Measurements from ENCODE around the gene LZTR1.
"Not testable (repeated sequence)": the region's sequence is repeated elsewhere in the genome, so short reads cannot be mapped to it uniquely, and the experiment has no call there.

LZTR1 gene

DNA sequence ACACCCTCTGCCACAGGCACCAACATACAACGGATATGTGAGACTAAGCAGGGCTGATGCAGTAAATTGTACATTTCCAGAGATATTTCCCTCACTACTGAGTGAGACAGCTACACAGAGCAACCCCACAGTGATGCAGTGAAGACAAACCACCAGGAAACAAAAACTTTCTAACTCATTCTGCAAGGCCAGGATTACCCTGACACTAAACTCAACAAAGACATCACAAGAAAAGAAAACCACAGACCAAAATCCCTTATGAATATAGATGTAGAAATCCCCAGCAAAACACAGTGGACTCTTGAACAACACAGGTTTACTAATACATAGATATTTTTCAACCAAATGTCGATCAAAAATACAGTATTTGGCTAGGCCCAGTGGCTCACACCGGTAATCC, 51.8 kb downstream of the LZTR1 start:
- no peak for DNase-seq (ENCODE audit: low read depth in 2 of 2)

DNA sequence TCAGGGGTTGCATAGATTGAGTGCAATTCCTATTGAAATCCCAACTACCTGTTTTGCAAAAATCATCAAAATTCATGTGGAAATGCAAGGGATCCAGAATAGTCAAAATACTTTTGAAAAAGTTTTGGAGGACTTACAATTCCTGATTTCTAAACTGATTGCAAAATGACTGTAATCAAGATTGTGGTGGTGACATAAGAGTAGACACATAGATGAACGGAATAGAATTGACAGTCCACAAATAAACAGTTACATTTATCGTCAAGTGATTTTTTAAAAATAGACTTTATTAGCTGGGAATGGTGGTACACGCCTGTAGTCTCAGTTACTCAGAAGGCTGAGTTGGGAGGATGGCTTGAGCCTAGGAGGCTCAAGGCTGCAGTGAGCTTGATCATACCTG, 52.9 kb downstream of the LZTR1 start:
- no peak for DNase-seq (ENCODE audit: low read depth in 2 of 2)

DNA sequence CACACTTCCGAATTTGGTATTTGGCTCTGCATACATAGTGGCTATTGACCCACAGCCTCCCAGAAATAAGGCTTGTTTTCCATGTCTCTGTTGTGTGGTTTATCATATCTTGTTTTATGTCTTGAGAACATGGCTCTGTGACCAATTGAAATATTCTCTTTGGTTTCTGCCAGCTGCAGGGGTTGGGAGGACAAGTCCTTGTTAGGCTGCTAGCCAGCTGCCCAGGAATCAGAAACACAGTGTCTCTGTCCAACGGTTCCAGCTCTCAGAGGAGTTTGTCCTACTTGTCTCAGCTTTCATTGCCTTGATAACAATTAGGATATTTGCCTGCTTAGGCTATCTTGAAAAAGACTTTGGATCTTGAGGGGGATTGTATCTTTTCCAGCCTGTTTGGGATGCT, 56.3 kb downstream of the LZTR1 start:
- DNase-seq (ENCODE audit: low read depth in 2 of 2), result no peak

DNA sequence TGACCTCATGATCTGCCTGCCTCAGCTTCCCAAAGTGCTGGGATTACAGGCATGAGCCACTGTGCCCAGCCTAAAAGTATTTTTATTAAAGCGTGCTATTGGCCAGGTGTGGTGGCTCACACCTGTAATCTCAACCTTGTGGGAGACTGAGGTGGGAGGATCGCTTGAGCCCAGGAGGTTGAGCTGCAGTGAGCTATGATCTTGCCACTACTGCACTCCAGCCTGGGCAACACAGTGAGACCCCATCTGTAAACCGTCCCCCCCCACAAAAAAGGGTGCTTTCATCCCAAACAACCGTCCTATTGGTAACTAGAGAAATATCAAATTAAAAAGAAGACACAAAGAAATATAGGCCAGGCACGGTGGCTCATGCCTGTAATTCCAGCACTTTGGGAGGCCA, 57.1 kb downstream of the LZTR1 start:
- not testable (repeated sequence) for DNase-seq (ENCODE audit: low read depth in 2 of 2)

DNA sequence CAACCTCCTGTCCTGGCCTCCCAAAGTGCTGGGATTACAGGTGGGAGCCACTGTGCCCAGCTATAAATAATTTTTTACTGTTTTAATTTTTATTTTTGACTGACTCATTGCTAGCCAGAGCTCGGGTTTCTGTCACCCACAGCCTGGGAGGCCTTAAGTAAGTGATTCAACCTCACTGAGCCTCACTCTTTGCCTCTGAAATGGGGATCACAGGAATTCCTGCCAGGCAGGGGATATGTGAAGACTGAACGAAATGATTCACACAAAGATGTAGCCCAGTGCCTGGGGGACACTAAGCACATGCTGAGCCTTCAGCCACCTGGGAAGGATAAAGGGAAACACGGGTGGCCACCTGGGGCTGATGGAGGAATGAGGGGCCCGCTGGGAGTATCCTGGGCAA, 59.8 kb downstream of the LZTR1 start:
- no peak for DNase-seq (ENCODE audit: low read depth in 2 of 2)

DNA sequence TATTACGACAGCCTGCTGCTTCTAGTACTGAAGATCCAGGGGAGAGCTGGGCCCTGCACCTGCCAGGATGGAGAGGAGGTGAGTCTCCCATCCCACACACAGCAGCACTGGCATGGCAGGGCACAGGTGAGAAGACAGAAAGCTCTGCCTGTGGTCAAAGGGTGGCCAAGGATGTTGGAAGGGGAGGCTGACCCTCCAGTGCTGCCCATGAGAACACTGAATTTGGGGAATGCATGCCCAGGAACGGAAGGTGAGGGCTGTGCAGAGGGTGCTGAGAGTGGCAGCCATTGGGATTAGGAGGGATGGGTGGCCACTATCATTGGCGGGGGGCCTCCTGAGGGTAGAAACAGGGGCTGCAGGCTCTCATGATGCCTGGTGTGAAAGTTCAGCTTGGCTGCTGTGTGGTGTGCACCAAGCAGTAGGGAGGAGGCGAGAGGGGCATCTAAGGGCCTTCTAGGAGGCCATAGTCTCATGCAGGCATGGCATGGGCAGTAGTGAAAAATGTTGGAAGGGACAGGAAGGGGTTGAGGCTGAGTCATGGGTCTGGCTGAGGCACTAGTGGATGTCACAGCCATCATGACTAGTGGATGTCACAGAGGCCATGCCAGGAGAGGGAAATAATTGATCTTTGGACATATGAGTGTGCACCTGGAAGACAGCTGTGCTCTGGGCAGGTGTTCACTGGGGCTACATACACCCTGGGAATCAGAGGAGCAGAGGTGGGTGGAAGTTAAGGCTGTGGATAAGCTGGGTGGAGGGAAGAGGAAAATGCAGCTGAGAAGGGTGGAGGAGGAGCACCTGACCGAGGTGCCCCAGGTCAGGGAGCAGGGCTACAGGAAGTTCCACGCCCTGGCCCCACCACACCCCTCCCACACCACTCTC, 61.1 kb downstream of the LZTR1 start:
- no peak for DNase-seq (ENCODE audit: low read depth in 2 of 2)

DNA sequence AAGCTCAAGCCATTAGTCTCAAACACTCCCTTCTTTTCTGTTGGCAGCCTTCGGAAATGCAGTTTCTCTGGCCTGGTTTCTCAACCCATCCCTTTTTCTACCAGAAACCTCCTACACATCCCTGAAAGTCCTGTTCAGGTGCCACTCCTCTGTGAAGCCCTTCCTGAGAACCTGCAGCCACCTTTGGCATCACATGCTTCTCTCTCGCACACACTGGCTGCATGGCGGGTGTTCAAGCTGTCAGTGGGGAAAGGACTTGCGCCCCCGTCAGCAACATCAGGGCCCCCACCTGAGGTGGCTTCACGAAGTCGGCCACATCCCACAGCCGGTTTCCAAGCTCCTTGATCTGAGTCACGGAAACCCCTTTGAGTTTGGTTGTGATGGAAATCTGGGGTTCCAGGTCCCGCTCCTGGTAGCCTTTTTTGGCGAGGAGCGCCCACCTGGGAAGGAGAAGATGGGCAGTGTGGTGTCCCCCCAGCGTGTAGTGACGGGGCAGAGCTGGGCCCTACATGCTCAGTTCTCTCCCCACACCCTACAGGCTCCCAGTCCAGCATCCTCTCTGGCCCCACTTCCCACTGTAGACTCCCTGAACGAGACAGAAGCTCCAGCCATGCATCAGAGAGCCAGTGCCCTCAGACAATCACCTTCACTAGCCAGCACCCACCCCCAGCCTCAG, 61.9 kb downstream of the LZTR1 start:
- DNase-seq (ENCODE audit: low read depth in 2 of 2), result no peak

DNA sequence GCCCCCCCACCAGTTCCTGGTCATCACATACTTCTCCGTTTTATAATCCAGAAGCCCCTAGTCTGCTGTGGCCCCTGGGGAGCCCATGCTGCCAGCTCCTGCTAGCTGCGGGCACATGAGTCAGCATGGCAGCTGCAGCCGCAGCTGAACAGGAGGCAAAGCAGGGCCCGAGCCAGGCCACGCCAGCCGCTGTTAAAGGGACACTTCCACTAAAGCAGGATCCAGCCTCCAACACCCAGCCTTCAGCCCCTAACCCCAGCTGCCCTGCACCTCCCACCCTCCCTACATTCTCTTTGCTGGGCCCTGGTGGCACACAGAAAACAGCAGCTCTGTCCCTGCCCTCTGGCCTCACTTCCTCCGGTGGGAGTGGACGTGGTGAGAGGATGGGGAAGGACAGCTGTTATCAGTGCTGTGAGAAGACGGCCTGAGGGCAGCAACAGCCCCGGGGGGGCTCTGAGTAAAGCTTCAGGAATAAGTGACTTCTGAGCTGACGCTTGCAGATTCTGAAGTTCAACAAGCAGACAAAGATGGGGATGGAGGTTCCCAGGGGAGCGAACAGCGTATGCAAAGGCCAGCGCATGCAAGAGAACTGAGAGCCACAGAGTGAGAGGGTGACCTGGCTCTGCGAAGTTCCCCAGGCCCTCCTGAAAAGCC, 63.0 kb downstream of the LZTR1 start:
- no peak for DNase-seq (ENCODE audit: low read depth in 2 of 2)

DNA sequence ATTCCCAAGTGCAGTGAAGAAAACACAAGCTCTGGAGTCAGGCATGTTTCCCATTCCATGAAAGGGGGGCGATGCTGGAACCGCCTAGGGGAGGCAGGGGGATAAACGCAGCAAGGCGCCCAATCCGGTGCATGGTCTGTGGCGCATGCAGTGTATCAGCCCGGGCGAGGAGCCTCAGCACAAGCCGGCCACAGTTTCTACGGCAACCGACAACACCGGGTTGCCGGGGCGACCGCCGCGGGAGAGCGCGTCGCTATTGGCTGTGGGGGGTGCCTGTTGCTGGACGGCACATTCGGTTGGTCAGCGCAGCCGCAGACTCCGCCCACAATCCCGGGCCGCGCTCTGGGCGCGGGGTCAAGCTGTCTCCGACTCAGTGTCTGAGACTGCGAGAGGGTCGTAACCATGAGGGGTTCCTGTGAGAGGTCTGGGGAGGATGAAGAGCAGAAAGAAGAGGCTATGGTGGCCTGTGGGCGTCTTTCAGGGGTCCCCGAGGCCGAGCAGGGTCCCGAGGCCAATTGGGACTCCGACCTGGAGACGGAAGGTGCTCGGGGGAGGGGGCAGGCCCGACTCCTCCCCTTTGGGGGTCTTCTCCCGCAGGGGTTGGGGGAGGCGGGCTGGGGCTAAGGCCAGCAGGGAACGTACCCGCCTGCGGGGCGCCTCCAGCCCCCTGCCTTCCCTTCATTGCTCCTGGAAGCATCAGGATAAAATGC, 63.6 kb downstream of the LZTR1 start, which contains the start of gene LRRC74B:
LRRC74B (plus strand) TSS at position 362 of the 710 bp plus-strand sequence; CDS start at position 403, 41 bp downstream.
- DNase-seq (ENCODE audit: low read depth in 2 of 2), result peak; percentile 47 to 69

DNA sequence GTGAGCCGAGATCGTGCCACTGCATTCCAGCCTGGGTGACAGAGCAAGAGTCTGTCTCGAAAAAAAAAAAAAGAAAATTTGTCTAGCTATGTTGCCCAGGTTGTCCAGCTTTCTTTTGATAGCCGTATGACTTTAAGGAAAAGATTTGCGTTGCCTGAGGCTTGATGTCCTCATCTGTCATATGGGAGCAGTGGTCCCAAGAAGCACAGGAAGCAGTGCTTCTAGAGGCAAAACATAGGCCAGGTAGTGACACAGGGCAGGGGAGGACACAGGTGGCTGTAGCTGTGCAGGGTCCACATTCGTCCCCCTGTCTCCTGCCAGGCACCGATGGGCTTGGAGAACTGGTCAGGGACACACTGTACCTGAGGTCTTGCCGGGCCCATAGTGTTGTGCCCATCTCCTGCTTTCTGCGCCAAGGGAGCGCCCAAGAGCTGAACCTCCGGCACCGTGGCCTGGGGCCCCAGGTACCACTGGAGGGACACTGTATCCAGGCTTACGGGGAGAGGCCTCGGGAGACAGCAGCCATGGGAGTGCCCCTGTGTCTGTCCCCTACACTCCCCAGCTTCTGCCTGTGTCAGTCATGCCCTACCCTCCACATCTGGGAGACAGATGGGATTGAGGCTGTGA, 65.1 kb downstream of the LZTR1 start:
- DNase-seq (ENCODE audit: low read depth in 2 of 2), result no peak

DNA sequence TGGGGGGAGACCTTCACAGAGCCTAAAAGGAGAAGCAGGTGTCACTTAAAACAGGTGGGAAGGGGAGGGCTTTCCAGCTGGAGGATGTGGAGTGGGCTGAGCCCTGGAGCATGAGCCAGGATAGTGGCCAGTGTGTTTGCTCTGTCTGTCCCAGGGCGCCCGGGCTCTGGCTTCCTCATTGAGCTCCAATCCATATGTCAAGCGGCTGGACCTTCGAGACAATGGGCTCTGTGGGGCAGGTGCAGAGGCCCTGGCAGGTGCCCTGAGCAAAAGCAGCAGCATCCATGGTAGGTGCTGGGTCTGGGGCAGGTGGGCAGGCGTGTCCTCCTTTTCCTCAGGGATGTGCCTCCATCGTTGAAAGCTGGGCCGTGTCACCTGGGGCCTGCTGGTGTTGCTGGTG, 65.6 kb downstream of the LZTR1 start:
- no peak for DNase-seq (ENCODE audit: low read depth in 2 of 2)

DNA sequence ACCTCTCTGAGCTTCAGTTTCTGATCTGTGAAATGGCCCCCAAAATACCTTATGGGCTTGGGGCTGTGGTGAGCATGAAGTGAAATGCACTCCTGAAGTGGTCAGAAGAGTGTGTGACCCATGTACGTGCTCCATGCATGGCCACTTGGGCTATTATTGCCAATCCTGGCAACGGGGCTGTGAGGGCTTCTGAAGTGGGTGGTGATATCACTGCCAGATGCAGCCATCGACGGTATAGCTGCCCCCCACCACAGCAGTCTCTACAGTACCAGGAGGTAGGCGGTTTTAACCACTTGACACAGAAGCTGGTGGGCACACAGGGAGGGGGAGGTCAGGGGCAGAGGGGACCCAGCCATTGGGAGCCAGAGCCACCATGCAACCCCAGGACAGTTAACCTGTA, 66.4 kb downstream of the LZTR1 start:
- DNase-seq (ENCODE audit: low read depth in 2 of 2), result not testable (repeated sequence)
